HepG2 (cell line): ENCODE data around the gene C2orf76. TPM values are rescaled to one million over a fixed set of nuclear protein-coding genes. Genes with fewer than 3 reads are reported as not detected.

ENCODE experiments used
- ARHGAP35 ChIP-seq: sonication (generic); formaldehyde crosslinking; IDR thresholded peaks from 2 replicates; pipeline ENCODE4 v1.9.0; 2022; ENCODE audit warnings: mild to moderate bottlenecking, inconsistent platforms, moderate library complexity, missing genetic modification reagents, borderline replicate concordance
- CBX2 ChIP-seq, 2 experiments: fragments of 200-600 bp in 1 of 2; sonication (generic); formaldehyde crosslinking in 1 of 2; IDR thresholded peaks; 2 replicates each; pipeline versions ENCODE4 v1.7.0 to v1.8.1; 2018 to 2022; ENCODE audit warnings: low read depth in 2 of 2, low read length in 1 of 2, mild to moderate bottlenecking in 1 of 2, missing genetic modification reagents in 1 of 2
- CSRNP1 ChIP-seq: sonication (generic); formaldehyde crosslinking; IDR thresholded peaks from 2 replicates; pipeline ENCODE4 v1.8.1; 2023; ENCODE audit warnings: mild to moderate bottlenecking, missing genetic modification reagents
- MAFK ChIP-seq, 2 experiments: IDR thresholded peaks in 1 of 2; conservative IDR thresholded peaks in 1 of 2; 2 replicates each; pipeline ENCODE4 v1.6.1; 2011; ENCODE audit warnings: improper control_type of control experiment in 2 of 2, low read length in 2 of 2
- MED8 ChIP-seq: sonication (generic); formaldehyde crosslinking; IDR thresholded peaks from 2 replicates; pipeline ENCODE4 v1.8.1; 2023; ENCODE audit warnings: mild to moderate bottlenecking, missing genetic modification reagents; ENCODE audit not compliant: insufficient replicate concordance
- MXD4 ChIP-seq: IDR thresholded peaks from 2 replicates; pipeline ENCODE4 v1.6.1; 2016; ENCODE audit warnings: mild to moderate bottlenecking, missing biosample characterization, missing genetic modification reagents
- PTBP1 ChIP-seq: fragments of 200-400 bp; formaldehyde crosslinking; IDR thresholded peaks from 2 replicates; pipeline ENCODE4 v1.6.1; 2018; ENCODE audit warnings: low read length, low read depth; ENCODE audit not compliant: poor library complexity, severe bottlenecking
- RBAK ChIP-seq: sonication (generic); formaldehyde crosslinking; IDR thresholded peaks from 2 replicates; pipeline ENCODE4 v1.5.1; 2020; ENCODE audit warnings: mild to moderate bottlenecking, missing genetic modification reagents
- REL ChIP-seq: sonication (generic); formaldehyde crosslinking; conservative IDR thresholded peaks from 2 replicates; pipeline ENCODE4 v1.8.0; 2022; ENCODE audit warnings: mild to moderate bottlenecking, missing genetic modification reagents, moderate library complexity
- RXRB ChIP-seq: IDR thresholded peaks from 2 replicates; pipeline ENCODE4 v1.6.1; 2016; ENCODE audit warnings: borderline replicate concordance, missing genetic modification reagents, missing compliant biosample characterization
- SALL1 ChIP-seq: sonication (generic); formaldehyde crosslinking; IDR thresholded peaks from 2 replicates; pipeline ENCODE4 v1.8.0; 2022; ENCODE audit warnings: mild to moderate bottlenecking, missing genetic modification reagents
- SETDB1 ChIP-seq: sonication (generic); formaldehyde crosslinking; IDR thresholded peaks from 2 replicates; pipeline ENCODE4 v1.5.1; 2020; ENCODE audit warnings: missing genetic modification reagents, mild to moderate bottlenecking, borderline replicate concordance
- SNAPC5 ChIP-seq: sonication (generic); formaldehyde crosslinking; IDR thresholded peaks from 2 replicates; pipeline ENCODE4 v1.8.1; 2023; ENCODE audit warnings: mild to moderate bottlenecking, missing genetic modification reagents, borderline replicate concordance
- ZBTB4 ChIP-seq: sonication (generic); formaldehyde crosslinking; IDR thresholded peaks from 2 replicates; pipeline ENCODE4 v1.4.0; 2020; ENCODE audit warnings: missing genetic modification reagents, mild to moderate bottlenecking, borderline replicate concordance
- ZBTB7A ChIP-seq: sonication (generic); formaldehyde crosslinking; IDR thresholded peaks from 2 replicates; pipeline ENCODE4 v1.8.0; 2022; ENCODE audit warnings: mild to moderate bottlenecking, missing genetic modification reagents
- ZNF136 ChIP-seq: sonication (generic); formaldehyde crosslinking; IDR thresholded peaks from 2 replicates; pipeline ENCODE4 v1.8.1; 2022; ENCODE audit warnings: low read depth, mild to moderate bottlenecking, moderate library complexity, missing genetic modification reagents
- ZNF562 ChIP-seq: sonication (generic); formaldehyde crosslinking; IDR thresholded peaks from 2 replicates; pipeline ENCODE4 v1.8.0; 2022; ENCODE audit warnings: missing genetic modification reagents, borderline replicate concordance
- ZNF570 ChIP-seq: sonication (generic); formaldehyde crosslinking; IDR thresholded peaks from 2 replicates; pipeline ENCODE4 v1.4.0; 2020; ENCODE audit warnings: mild to moderate bottlenecking, missing genetic modification reagents, borderline replicate concordance
- ZNF598 ChIP-seq: sonication (generic); formaldehyde crosslinking; IDR thresholded peaks from 2 replicates; pipeline ENCODE4 v1.5.1; 2020; ENCODE audit warnings: mild to moderate bottlenecking, missing genetic modification reagents, borderline replicate concordance
- ZUFSP ChIP-seq: sonication (generic); formaldehyde crosslinking; IDR thresholded peaks from 2 replicates; pipeline ENCODE4 v1.9.0; 2021; ENCODE audit warnings: missing genetic modification reagents, mild to moderate bottlenecking, borderline replicate concordance
- polyA plus RNA-seq, 8 experiments: library from polyadenylated mRNA; depleted of rRNA in 3 of 8; stranded (reverse) in 7 of 8; unstranded in 1 of 8; fragments of >200 nt; fragmentation: Illumina TruSeq in 4 of 8; extraction: Trizol in 4 of 8; gene quantifications; 2 replicates each; pipeline versions ENCODE4 v1.2.1 to v1.2.3, GENCODE V29; 2011 to 2016; ENCODE audit warnings: low read depth in 4 of 8, missing spikeins in 1 of 8, mixed read lengths in 1 of 8; ENCODE audit not compliant: insufficient read depth in 1 of 8
- total RNA-seq, 5 experiments: library from RNA; depleted of rRNA; stranded (reverse); fragments of >200 nt; fragmentation: Illumina TruSeq; extraction: Trizol; gene quantifications; 2 replicates each; pipeline ENCODE4 v1.2.3, GENCODE V29; 2016; ENCODE audit warnings: low read depth in 1 of 5

Gene C2orf76
- total and polyA plus RNA-seq, 2 of the 13 experiments (the other 11 are each of a cell fraction or from before 2014, with no cell fraction given) = 7.7 to 8.5 TPM

GRCh38 chr2:119387381-119388129 is 20.9 kb upstream of the C2orf76 start (continued):
- TF ChIP-seq CBX2 (IDR thresholded peaks at IDR 0.05; ENCODE audit: low read depth, low read length) = 0 out of 2 replicates have a peak, but pooled peaks have one; percentile 7
- no peak for TF ChIP-seq CBX2 (CRISPR knock-in tag; IDR thresholded peaks at IDR 0.05; ENCODE audit: low read depth)
- no peak for TF ChIP-seq ZNF570 (CRISPR knock-in tag)
- TF ChIP-seq ZNF598 (CRISPR knock-in tag) = no peak
- no peak for TF ChIP-seq SETDB1 (CRISPR knock-in tag)
- TF ChIP-seq RXRB (CRISPR knock-in tag) = no peak; the same call in 1 of the 2 replicates
- peak; percentile 43; the same call in 1 of the 2 replicates for TF ChIP-seq SALL1 (CRISPR knock-in tag)
- no peak for TF ChIP-seq MAFK (conservative IDR thresholded peaks at IDR 0.05 in 1 of 2, IDR thresholded peaks at IDR 0.05 in 1 of 2; ENCODE audit: low read length in 2 of 2)
- no peak for TF ChIP-seq ZNF136 (CRISPR knock-in tag)
- TF ChIP-seq SNAPC5 (CRISPR knock-in tag) = no peak
- TF ChIP-seq ZNF562 = no peak
- no peak for TF ChIP-seq REL (CRISPR knock-in tag)
- no peak for TF ChIP-seq ZBTB4 (CRISPR knock-in tag)
- no peak for TF ChIP-seq ZBTB7A
- TF ChIP-seq CSRNP1 = no peak
- no peak for TF ChIP-seq ZUFSP (CRISPR knock-in tag)
- no peak for TF ChIP-seq MED8 (CRISPR knock-in tag)
- no peak for TF ChIP-seq PTBP1
- TF ChIP-seq MXD4 (CRISPR knock-in tag) = no peak
- TF ChIP-seq ARHGAP35 (CRISPR knock-in tag) = no peak
- no peak for TF ChIP-seq RBAK
